Fibroblast of mammary gland (primary cell): ENCODE results near the gene MYRF.

Source experiments
- DNase-seq: peaks from one replicate; pipeline ENCODE4 v3.0.0-alpha.2; 2010; ENCODE audit warnings: low read depth
- H3K4me3 ChIP-seq: 2 replicates; pipeline ENCODE4 v1.5.1; 2011; ENCODE audit warnings: low read depth, mild to moderate bottlenecking, low read length, moderate library complexity; ENCODE audit not compliant: control insufficient read depth
- TF ChIP-seq, protein P1 (sequence below): conservative IDR thresholded peaks from 2 replicates; pipeline ENCODE4 v1.5.1; 2011; ENCODE audit warnings: low read depth, low read length, inconsistent platforms; ENCODE audit not compliant: control insufficient read depth, insufficient read depth

MYRF gene

GRCh38 chr11:61732705-61733104 is 19.7 kb upstream of the MYRF start:
- peak; percentile 80 for DNase-seq

GRCh38 chr11:61733120-61733978 is 19.1 kb upstream of the MYRF start:
- TF ChIP-seq, protein P1, sequence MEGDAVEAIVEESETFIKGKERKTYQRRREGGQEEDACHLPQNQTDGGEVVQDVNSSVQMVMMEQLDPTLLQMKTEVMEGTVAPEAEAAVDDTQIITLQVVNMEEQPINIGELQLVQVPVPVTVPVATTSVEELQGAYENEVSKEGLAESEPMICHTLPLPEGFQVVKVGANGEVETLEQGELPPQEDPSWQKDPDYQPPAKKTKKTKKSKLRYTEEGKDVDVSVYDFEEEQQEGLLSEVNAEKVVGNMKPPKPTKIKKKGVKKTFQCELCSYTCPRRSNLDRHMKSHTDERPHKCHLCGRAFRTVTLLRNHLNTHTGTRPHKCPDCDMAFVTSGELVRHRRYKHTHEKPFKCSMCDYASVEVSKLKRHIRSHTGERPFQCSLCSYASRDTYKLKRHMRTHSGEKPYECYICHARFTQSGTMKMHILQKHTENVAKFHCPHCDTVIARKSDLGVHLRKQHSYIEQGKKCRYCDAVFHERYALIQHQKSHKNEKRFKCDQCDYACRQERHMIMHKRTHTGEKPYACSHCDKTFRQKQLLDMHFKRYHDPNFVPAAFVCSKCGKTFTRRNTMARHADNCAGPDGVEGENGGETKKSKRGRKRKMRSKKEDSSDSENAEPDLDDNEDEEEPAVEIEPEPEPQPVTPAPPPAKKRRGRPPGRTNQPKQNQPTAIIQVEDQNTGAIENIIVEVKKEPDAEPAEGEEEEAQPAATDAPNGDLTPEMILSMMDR, result peak; percentile 99
- DNase-seq, result peak; percentile 83

More at GRCh38 chr11:61732705-61733104, 19.7 kb upstream of the MYRF start:
- TF ChIP-seq, protein P1, result no peak
- no peak overlapping the region for H3K4me3 ChIP-seq

GRCh38 chr11:61734767-61735166 is 17.7 kb upstream of the MYRF start:
- no peak overlapping the region for H3K4me3 ChIP-seq
- TF ChIP-seq, protein P1, result no peak
- DNase-seq, result no peak

More at GRCh38 chr11:61733120-61733978, 19.1 kb upstream of the MYRF start:
- H3K4me3 ChIP-seq, result no peak overlapping the region

DNA sequence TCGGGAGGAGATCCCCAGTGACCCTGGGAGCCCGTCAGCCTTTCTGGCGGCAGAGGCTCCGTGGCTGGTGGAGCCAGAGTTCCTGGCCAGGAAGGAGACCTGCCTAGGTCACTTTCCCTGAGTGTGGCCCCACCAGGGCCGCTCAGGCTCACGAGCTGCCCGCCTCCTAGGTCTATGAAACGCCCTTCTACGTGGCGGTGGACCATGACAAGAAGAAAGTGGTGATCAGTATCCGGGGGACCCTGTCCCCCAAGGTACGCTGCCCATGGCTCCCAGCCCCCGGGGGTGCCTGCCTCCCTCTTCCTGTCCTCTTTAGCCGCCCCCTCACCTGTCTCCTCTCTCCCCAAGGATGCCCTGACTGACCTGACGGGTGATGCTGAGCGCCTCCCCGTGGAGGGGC is 17.0 kb upstream of the MYRF start:
- DNase-seq, result no peak
- TF ChIP-seq, protein P1, result no peak
- no peak overlapping the region for H3K4me3 ChIP-seq

DNA sequence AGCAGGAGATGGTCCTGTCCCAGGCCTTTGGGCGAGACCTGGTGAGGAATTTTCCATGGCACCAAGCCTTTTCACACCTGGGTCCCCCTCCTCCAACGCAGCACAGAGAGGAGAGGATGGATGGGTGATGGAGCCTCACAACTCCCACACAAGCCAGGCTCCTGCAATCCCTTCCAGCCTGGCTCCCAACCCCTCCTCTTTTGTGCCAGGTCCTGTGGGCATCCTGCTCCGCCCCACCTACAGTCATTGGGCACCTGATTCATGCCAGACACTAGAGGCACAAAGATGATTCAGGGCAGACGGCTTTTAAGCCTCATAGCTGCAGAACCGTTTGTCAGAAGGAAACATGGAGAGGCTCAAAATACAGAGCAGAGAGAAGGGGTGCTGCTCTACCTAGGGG is 16.1 kb upstream of the MYRF start:
- TF ChIP-seq, protein P1, result no peak
- H3K4me3 ChIP-seq, result no peak overlapping the region
- DNase-seq, result no peak

GRCh38 chr11:61737131-61737530 is 15.3 kb upstream of the MYRF start:
- TF ChIP-seq, protein P1, result no peak
- H3K4me3 ChIP-seq, result no peak overlapping the region
- DNase-seq, result no peak
